A549 (cell line): ENCODE results near the gene RPS6KA3.

Experiments
- CHD2 ChIP-seq: fragments of 150-350 bp; IDR thresholded peaks from 2 replicates; pipeline ENCODE4 v1.6.1; 2014; ENCODE audit warnings: low read length; ENCODE audit not compliant: partially characterized antibody
- CHD4 ChIP-seq: fragments of 200-600 bp; sonication (generic); IDR thresholded peaks from 2 replicates; pipeline ENCODE4 v1.6.1; 2016; ENCODE audit warnings: antibody characterized with exemption, mild to moderate bottlenecking, borderline replicate concordance
- MYC ChIP-seq: IDR thresholded peaks from 2 replicates; pipeline ENCODE4 v1.6.1; 2012; ENCODE audit warnings: mild to moderate bottlenecking, inconsistent platforms, low read length, improper control_type of control experiment, borderline replicate concordance
- POLR2A ChIP-seq: IDR thresholded peaks from 2 replicates; pipeline ENCODE4 v1.6.1; 2012; ENCODE audit warnings: mild to moderate bottlenecking, low read length
- RAD21 ChIP-seq, 2 experiments: fragments of >200 bp in 1 of 2; sonication (Bioruptor Twin) in 1 of 2; formaldehyde crosslinking in 1 of 2; IDR thresholded peaks in 1 of 2; conservative IDR thresholded peaks in 1 of 2; 2 replicates in 1 of 2; 3 replicates in 1 of 2; pipeline ENCODE4 v1.6.1; 2012 to 2018; ENCODE audit warnings: inconsistent platforms in 1 of 2
- ZC3H11A ChIP-seq: fragments of 450-650 bp; IDR thresholded peaks from 2 replicates; pipeline ENCODE4 v1.6.1; 2014; ENCODE audit warnings: antibody characterized with exemption, mild to moderate bottlenecking
- ZSCAN20 ChIP-seq: fragments of 250-450 bp; sonication (Bioruptor Pico); IDR thresholded peaks from 2 replicates; pipeline ENCODE4 v1.8.0; 2022; ENCODE audit warnings: mild to moderate bottlenecking, moderate library complexity
- TF ChIP-seq, protein P1 (sequence below): fragments of >200 bp; sonication (Bioruptor Twin); formaldehyde crosslinking; IDR thresholded peaks from 3 replicates; pipeline ENCODE4 v1.5.1; 2016

DNA sequence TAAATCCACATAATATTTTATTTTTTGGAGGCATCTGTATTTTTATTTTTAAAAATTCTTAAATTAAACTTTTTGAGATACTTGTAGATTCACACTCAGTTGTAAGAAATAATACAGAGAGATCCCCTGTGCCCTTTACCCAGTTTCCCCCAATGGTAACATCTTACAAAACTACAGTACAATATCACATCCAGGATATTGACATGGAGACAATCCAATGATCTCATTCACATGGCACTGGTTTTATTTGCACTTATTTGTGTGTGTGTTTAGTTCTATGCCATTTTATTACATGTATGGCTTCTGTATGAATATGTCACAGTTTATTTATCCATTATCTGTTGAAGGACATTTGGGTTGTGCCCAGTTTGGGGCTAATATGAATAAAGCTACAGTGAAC is 89.6 kb downstream of the RPS6KA3 start:
- TF ChIP-seq ZSCAN20 (CRISPR knock-in tag): no peak
- TF ChIP-seq, protein P1, sequence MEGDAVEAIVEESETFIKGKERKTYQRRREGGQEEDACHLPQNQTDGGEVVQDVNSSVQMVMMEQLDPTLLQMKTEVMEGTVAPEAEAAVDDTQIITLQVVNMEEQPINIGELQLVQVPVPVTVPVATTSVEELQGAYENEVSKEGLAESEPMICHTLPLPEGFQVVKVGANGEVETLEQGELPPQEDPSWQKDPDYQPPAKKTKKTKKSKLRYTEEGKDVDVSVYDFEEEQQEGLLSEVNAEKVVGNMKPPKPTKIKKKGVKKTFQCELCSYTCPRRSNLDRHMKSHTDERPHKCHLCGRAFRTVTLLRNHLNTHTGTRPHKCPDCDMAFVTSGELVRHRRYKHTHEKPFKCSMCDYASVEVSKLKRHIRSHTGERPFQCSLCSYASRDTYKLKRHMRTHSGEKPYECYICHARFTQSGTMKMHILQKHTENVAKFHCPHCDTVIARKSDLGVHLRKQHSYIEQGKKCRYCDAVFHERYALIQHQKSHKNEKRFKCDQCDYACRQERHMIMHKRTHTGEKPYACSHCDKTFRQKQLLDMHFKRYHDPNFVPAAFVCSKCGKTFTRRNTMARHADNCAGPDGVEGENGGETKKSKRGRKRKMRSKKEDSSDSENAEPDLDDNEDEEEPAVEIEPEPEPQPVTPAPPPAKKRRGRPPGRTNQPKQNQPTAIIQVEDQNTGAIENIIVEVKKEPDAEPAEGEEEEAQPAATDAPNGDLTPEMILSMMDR: no peak
- no peak for TF ChIP-seq CHD4
- TF ChIP-seq MYC: no peak
- TF ChIP-seq CHD2: no peak
- TF ChIP-seq POLR2A: no peak
- no peak for TF ChIP-seq ZC3H11A
- TF ChIP-seq RAD21 (conservative IDR thresholded peaks at IDR 0.05 in 1 of 2, IDR thresholded peaks at IDR 0.05 in 1 of 2): no peak
